ENCODE data around the gene BAIAP2L1. TPM values are rescaled to one million over a fixed set of nuclear protein-coding genes. Genes with fewer than 3 reads are reported as not detected.

Gene BAIAP2L1
- total and polyA plus RNA-seq, 2 of the 8 experiments (the other 6 are each of a cell fraction or from before 2014, with no cell fraction given), result 19.2 to 42.9 TPM

- no peak for TF ChIP-seq CTCF (IDR thresholded peaks at IDR 0.05; ENCODE audit: control extremely low read depth in 1 of 3, insufficient read depth in 1 of 3, low read depth in 1 of 3, low read length in 3 of 3)
Measured at GRCh38 chr7:98242342-98242741, 158.5 kb downstream of the BAIAP2L1 start (continued).
